Neural cell (in vitro differentiated cells): ENCODE results near the gene DGKI. TPM values are rescaled to one million over a fixed set of nuclear protein-coding genes. Genes with fewer than 3 reads are reported as not detected.

ENCODE experiments used
- H2AFZ ChIP-seq: fragments of 200-600, 300-800 bp; sonication (generic), shearing (Covaris generic); 2 replicates; pipeline ENCODE4 v1.6.0; 2014; ENCODE audit warnings: low read depth, mild to moderate bottlenecking, antibody characterized with exemption, low read length, moderate library complexity
- H3F3A ChIP-seq: fragments of 200-600 bp; shearing (Covaris generic); 2 replicates; pipeline ENCODE4 v1.6.1; 2016; ENCODE audit warnings: mild to moderate bottlenecking, moderate library complexity, mixed read lengths, antibody characterized with exemption, low read length; ENCODE audit not compliant: insufficient read depth, poor library complexity, severe bottlenecking
- H3K27ac ChIP-seq: fragments of 200-600, 300-800 bp; sonication (generic), shearing (Covaris generic); 2 replicates; pipeline ENCODE4 v1.5.1; 2014; ENCODE audit warnings: mild to moderate bottlenecking, low read length, moderate library complexity
- H3K27me3 ChIP-seq: fragments of 300-800, 200-600 bp; sonication (generic), shearing (Covaris generic); 2 replicates; pipeline ENCODE4 v1.6.0; 2014; ENCODE audit warnings: mild to moderate bottlenecking, low read depth, low read length, moderate library complexity; ENCODE audit not compliant: insufficient read depth
- H3K36me3 ChIP-seq: fragments of 300-800, 200-600 bp; sonication (generic), shearing (Covaris generic); 2 replicates; pipeline ENCODE4 v1.5.1; 2014; ENCODE audit warnings: mild to moderate bottlenecking, antibody characterized with exemption, low read length, moderate library complexity; ENCODE audit not compliant: insufficient read depth
- H3K4me2 ChIP-seq: fragments of 300-800, 200-600 bp; sonication (generic), shearing (Covaris generic); 2 replicates; pipeline ENCODE4 v1.6.0; 2014; ENCODE audit warnings: mild to moderate bottlenecking, low read length
- H3K4me3 ChIP-seq: fragments of 300-800, 200-600 bp; sonication (generic), shearing (Covaris generic); 2 replicates; pipeline ENCODE4 v1.5.1; 2014; ENCODE audit warnings: mild to moderate bottlenecking, low read length, moderate library complexity
- H3K79me2 ChIP-seq: fragments of 200-600 bp; shearing (Covaris generic); replicated peaks from 2 replicates; pipeline ENCODE4 v1.6.0; 2014; ENCODE audit warnings: mild to moderate bottlenecking, low read length, moderate library complexity; ENCODE audit not compliant: insufficient read depth
- H3K9ac ChIP-seq: fragments of 300-800, 200-600 bp; sonication (generic), shearing (Covaris generic); 2 replicates; pipeline ENCODE4 v1.6.1; 2016; ENCODE audit warnings: mild to moderate bottlenecking, low read length, mixed read lengths
- H3K9me2 ChIP-seq: fragments of 200-600 bp; shearing (Covaris generic); 2 replicates; pipeline ENCODE4 v1.6.1; 2016; ENCODE audit warnings: mild to moderate bottlenecking, low read length, mixed read lengths; ENCODE audit not compliant: insufficient read depth
- H3K9me3 ChIP-seq: fragments of 200-600, 300-800 bp; sonication (generic), shearing (Covaris generic); 2 replicates; pipeline ENCODE4 v1.6.1; 2016; ENCODE audit warnings: mild to moderate bottlenecking, mixed run types, low read length, moderate library complexity, mixed read lengths
- H4K20me1 ChIP-seq: fragments of 200-600 bp; shearing (Covaris generic); 2 replicates; pipeline ENCODE4 v1.6.1; 2016; ENCODE audit warnings: mild to moderate bottlenecking, mixed run types; ENCODE audit not compliant: insufficient read depth
- EP300 ChIP-seq: fragments of 450-650 bp; conservative IDR thresholded peaks from 2 replicates; pipeline ENCODE4 v1.6.1; 2014; ENCODE audit warnings: antibody characterized with exemption, mild to moderate bottlenecking, moderate library complexity; ENCODE audit not compliant: poor library complexity, severe bottlenecking
- EZH2 ChIP-seq: fragments of 200-600, 300-800 bp; shearing (Covaris generic), sonication (generic); IDR thresholded peaks from 2 replicates; pipeline ENCODE4 v1.6.1; 2014; ENCODE audit warnings: antibody characterized with exemption, low read length, borderline replicate concordance, mild to moderate bottlenecking; ENCODE audit not compliant: insufficient read depth, poor library complexity, severe bottlenecking
- MXI1 ChIP-seq: fragments of 450-650 bp; conservative IDR thresholded peaks from 2 replicates; pipeline ENCODE4 v1.6.1; 2014; ENCODE audit warnings: antibody characterized with exemption, mild to moderate bottlenecking; ENCODE audit not compliant: poor library complexity, severe bottlenecking
- POLR2AphosphoS5 ChIP-seq: IDR thresholded peaks from 2 replicates; pipeline ENCODE4 v1.6.1; 2012
- RAD21 ChIP-seq: fragments of 450-650 bp; conservative IDR thresholded peaks from 2 replicates; pipeline ENCODE4 v1.6.1; 2014; ENCODE audit warnings: antibody characterized with exemption, mild to moderate bottlenecking, moderate library complexity
- SMC3 ChIP-seq: fragments of 450-650 bp; conservative IDR thresholded peaks from 2 replicates; pipeline ENCODE4 v1.6.1; 2014; ENCODE audit warnings: antibody characterized with exemption, mild to moderate bottlenecking, moderate library complexity; ENCODE audit not compliant: poor library complexity
- TAF1 ChIP-seq: IDR thresholded peaks from 2 replicates; pipeline ENCODE4 v1.6.1; 2012; ENCODE audit warnings: low read depth
- polyA plus RNA-seq: library from polyadenylated mRNA; depleted of rRNA; stranded (reverse); fragments of >200 nt; gene quantifications from 2 replicates; pipeline ENCODE4 v1.2.3, GENCODE V29; 2014
- TF ChIP-seq, protein P1 (sequence below): fragments of 450-650 bp; IDR thresholded peaks from 2 replicates; pipeline ENCODE4 v1.5.1; 2014; ENCODE audit warnings: antibody characterized with exemption, mild to moderate bottlenecking, moderate library complexity; ENCODE audit not compliant: poor library complexity, severe bottlenecking
- TF ChIP-seq, protein P2 (sequence below): IDR thresholded peaks from 2 replicates; pipeline ENCODE4 v1.6.1; 2012; ENCODE audit warnings: borderline replicate concordance

Gene DGKI
- polyA plus RNA-seq, 1 donor from 2014 or later, result 15.8 TPM

DNA sequence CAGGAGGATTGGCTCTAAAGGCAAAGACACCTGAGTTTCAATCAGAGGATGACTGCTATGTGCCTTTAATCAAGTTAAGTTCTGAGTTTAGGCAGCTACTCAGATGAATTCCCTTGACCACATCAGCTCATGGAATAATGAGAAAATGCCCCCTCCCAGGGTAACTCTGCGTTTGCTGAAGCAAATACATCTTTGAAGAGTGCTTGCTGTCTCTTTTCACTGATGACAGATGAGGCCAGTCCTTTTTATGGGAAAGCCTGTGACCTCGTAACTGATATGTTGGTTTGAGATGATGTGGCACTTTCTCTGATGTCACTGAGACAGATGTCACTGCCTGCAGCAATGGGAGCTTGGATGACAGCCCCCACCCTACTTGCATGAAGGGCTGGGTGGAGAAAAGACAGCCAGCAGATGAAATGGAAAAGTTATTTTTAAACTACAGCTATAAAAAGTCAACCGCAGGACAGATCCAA lies 43.7 kb upstream of the DGKI start:
- H3F3A ChIP-seq, result no peaks in the 10 kb centered on the region
- H3K9me2 ChIP-seq, result no peaks in the 10 kb centered on the region
- H3K36me3 ChIP-seq, result no peaks in the 10 kb centered on the region
- no peaks in the 10 kb centered on the region for H3K79me2 ChIP-seq
- H2AFZ ChIP-seq, result no peak overlapping the region
- no peaks in the 10 kb centered on the region for H4K20me1 ChIP-seq
- H3K27me3 ChIP-seq, result no peaks in the 10 kb centered on the region
- TF ChIP-seq MXI1, result no peak
- TF ChIP-seq RAD21, result no peak
- TF ChIP-seq EP300, result no peak
- no peak for TF ChIP-seq TAF1
- TF ChIP-seq, protein P1, sequence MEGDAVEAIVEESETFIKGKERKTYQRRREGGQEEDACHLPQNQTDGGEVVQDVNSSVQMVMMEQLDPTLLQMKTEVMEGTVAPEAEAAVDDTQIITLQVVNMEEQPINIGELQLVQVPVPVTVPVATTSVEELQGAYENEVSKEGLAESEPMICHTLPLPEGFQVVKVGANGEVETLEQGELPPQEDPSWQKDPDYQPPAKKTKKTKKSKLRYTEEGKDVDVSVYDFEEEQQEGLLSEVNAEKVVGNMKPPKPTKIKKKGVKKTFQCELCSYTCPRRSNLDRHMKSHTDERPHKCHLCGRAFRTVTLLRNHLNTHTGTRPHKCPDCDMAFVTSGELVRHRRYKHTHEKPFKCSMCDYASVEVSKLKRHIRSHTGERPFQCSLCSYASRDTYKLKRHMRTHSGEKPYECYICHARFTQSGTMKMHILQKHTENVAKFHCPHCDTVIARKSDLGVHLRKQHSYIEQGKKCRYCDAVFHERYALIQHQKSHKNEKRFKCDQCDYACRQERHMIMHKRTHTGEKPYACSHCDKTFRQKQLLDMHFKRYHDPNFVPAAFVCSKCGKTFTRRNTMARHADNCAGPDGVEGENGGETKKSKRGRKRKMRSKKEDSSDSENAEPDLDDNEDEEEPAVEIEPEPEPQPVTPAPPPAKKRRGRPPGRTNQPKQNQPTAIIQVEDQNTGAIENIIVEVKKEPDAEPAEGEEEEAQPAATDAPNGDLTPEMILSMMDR, result no peak
- TF ChIP-seq POLR2AphosphoS5, result no peak
- TF ChIP-seq SMC3, result no peak
- no peak for TF ChIP-seq EZH2
- TF ChIP-seq, protein P2, sequence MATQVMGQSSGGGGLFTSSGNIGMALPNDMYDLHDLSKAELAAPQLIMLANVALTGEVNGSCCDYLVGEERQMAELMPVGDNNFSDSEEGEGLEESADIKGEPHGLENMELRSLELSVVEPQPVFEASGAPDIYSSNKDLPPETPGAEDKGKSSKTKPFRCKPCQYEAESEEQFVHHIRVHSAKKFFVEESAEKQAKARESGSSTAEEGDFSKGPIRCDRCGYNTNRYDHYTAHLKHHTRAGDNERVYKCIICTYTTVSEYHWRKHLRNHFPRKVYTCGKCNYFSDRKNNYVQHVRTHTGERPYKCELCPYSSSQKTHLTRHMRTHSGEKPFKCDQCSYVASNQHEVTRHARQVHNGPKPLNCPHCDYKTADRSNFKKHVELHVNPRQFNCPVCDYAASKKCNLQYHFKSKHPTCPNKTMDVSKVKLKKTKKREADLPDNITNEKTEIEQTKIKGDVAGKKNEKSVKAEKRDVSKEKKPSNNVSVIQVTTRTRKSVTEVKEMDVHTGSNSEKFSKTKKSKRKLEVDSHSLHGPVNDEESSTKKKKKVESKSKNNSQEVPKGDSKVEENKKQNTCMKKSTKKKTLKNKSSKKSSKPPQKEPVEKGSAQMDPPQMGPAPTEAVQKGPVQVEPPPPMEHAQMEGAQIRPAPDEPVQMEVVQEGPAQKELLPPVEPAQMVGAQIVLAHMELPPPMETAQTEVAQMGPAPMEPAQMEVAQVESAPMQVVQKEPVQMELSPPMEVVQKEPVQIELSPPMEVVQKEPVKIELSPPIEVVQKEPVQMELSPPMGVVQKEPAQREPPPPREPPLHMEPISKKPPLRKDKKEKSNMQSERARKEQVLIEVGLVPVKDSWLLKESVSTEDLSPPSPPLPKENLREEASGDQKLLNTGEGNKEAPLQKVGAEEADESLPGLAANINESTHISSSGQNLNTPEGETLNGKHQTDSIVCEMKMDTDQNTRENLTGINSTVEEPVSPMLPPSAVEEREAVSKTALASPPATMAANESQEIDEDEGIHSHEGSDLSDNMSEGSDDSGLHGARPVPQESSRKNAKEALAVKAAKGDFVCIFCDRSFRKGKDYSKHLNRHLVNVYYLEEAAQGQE, result no peak
- no peak overlapping the region for H3K9ac ChIP-seq
- H3K9me3 ChIP-seq, result no peaks in the 10 kb centered on the region
- no peak overlapping the region for H3K4me3 ChIP-seq
- H3K27ac ChIP-seq, result no peak overlapping the region
- no peak overlapping the region for H3K4me2 ChIP-seq

DNA sequence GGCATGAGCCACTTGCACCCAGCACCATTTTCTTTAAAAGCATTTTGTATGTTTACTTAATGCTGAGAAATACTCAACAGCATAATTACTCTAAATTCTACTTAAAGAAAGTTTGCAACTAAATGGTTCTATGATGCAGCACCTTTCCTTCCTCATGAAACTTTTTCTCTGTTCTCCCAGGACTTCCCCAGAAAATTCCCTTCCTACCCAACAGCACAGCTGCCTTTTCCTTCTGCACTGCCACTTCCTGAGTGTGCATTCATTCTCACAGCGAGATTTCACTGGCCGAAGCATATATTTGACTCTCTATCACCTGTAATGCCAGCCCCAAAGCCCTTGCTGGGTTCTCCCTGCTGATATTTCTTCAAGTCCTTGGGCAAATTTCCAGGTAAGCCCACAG lies 41.5 kb upstream of the DGKI start:
- Histone ChIP-seq H3K4me3 (no peak overlapping the region), H3K36me3 (no peaks in the 10 kb centered on the region), H2AFZ (no peak overlapping the region), H3K79me2 (no peaks in the 10 kb centered on the region), H4K20me1 (no peaks in the 10 kb centered on the region), H3K9ac (no peak overlapping the region), H3K27ac (no peak overlapping the region), H3F3A (no peaks in the 10 kb centered on the region), H3K27me3 (no peaks in the 10 kb centered on the region), H3K9me2 (no peaks in the 10 kb centered on the region), H3K4me2 (no peak overlapping the region), H3K9me3 (no peaks in the 10 kb centered on the region)
- TF ChIP-seq SMC3 (no peak), MXI1 (no peak), POLR2AphosphoS5 (no peak), RAD21 (no peak), TAF1 (no peak), EZH2 (no peak)
- TF ChIP-seq, protein P1, result no peak
